IMR-90 (cell line): ENCODE measurements around the gene CCKAR. TPM values are rescaled to one million over a fixed set of nuclear protein-coding genes. Genes with fewer than 3 reads are reported as not detected.

ENCODE experiments used
- ATAC-seq: fragments of 200-7000 bp; cut with Tn5 transposase; 2 replicates; pipeline ENCODE4 v1.9.1; 2020; ENCODE audit warnings: low read depth, mild to moderate bottlenecking, moderate library complexity
- BruUV-seq: library from RNA; stranded (reverse); fragments of 400-500 nt; replicated peaks from 2 replicates; lab custom pipeline; 2021; lab: Mats Ljungman, UMichigan
- CTCF ChIA-PET: fragments of 300-600 bp; formaldehyde crosslinking; extraction: SDS; loops from one replicate; lab custom pipeline; 2021; ENCODE audit warnings: antibody characterized with exemption; lab: Yijun Ruan, JAX
- POLR2A ChIA-PET: fragments of 300-600 bp; sonication (Branson Sonifier 250); formaldehyde crosslinking; loops from one replicate; lab custom pipeline; 2022; ENCODE audit warnings: antibody characterized with exemption; ENCODE audit not compliant: unreplicated experiment; lab: Charles Lee
- DNase-seq: peaks from one replicate; pipeline ENCODE4 v3.0.0; 2013
- H2AFZ ChIP-seq: replicated peaks from 2 replicates; pipeline ENCODE3; 2013; ENCODE audit warnings: low read length, mild to moderate bottlenecking; ENCODE audit not compliant: poor library complexity
- H2AK5ac ChIP-seq: 2 replicates; pipeline ENCODE4 v1.6.1; 2013; ENCODE audit warnings: low read depth, low read length, inconsistent platforms
- H2AK9ac ChIP-seq: replicated peaks from 2 replicates; pipeline ENCODE3; 2013; ENCODE audit warnings: mild to moderate bottlenecking, low read depth, low read length, moderate library complexity; ENCODE audit not compliant: poor library complexity
- H2BK120ac ChIP-seq: 2 replicates; pipeline ENCODE4 v1.6.1; 2013; ENCODE audit warnings: low read depth, low read length, inconsistent platforms
- H2BK15ac ChIP-seq: 3 replicates; pipeline ENCODE4 v1.6.1; 2013; ENCODE audit warnings: low read depth, low read length, inconsistent platforms
- H2BK20ac ChIP-seq: 2 replicates; pipeline ENCODE4 v1.6.1; 2013; ENCODE audit warnings: low read depth, mild to moderate bottlenecking, inconsistent platforms, low read length, moderate library complexity
- H2BK5ac ChIP-seq: 2 replicates; pipeline ENCODE4 v1.6.1; 2013; ENCODE audit warnings: mild to moderate bottlenecking, low read depth, low read length, inconsistent platforms; ENCODE audit not compliant: poor library complexity, severe bottlenecking
- H3K14ac ChIP-seq: replicated peaks from 2 replicates; pipeline ENCODE4 v1.6.1; 2013; ENCODE audit warnings: low read depth, low read length, inconsistent platforms
- H3K18ac ChIP-seq: 2 replicates; pipeline ENCODE4 v1.6.1; 2013; ENCODE audit warnings: low read depth, low read length, control low read depth
- H3K23ac ChIP-seq: 2 replicates; pipeline ENCODE4 v1.6.1; 2013; ENCODE audit warnings: low read depth, low read length, inconsistent platforms
- H3K27ac ChIP-seq: 2 replicates; pipeline ENCODE4 v1.5.1; 2013; ENCODE audit warnings: mild to moderate bottlenecking, control low read depth, low read length; ENCODE audit not compliant: insufficient read depth
- H3K27me3 ChIP-seq: 2 replicates; pipeline ENCODE4 v1.6.1; 2013; ENCODE audit warnings: low read length; ENCODE audit not compliant: control insufficient read depth, insufficient read depth
- H3K36me3 ChIP-seq: 2 replicates; pipeline ENCODE4 v1.6.1; 2013; ENCODE audit warnings: low read length, mixed read lengths; ENCODE audit not compliant: control insufficient read depth, insufficient read depth
- H3K4ac ChIP-seq: 2 replicates; pipeline ENCODE4 v1.6.1; 2013; ENCODE audit warnings: low read depth, low read length, inconsistent platforms
- H3K4me1 ChIP-seq: 2 replicates; pipeline ENCODE4 v1.6.1; 2013; ENCODE audit warnings: low read length, mixed read lengths; ENCODE audit not compliant: control insufficient read depth, insufficient read depth
- H3K4me2 ChIP-seq: 2 replicates; pipeline ENCODE4 v1.6.1; 2013; ENCODE audit warnings: low read depth, mild to moderate bottlenecking, control low read depth, low read length, moderate library complexity
- H3K4me3 ChIP-seq: 2 replicates; pipeline ENCODE4 v1.5.1; 2013; ENCODE audit warnings: low read depth, mild to moderate bottlenecking, control low read depth, low read length, moderate library complexity; ENCODE audit not compliant: insufficient read depth
- H3K56ac ChIP-seq: 2 replicates; pipeline ENCODE4 v1.6.1; 2013; ENCODE audit warnings: low read length, inconsistent platforms; ENCODE audit not compliant: insufficient read depth; ENCODE audit errors: extremely low read depth
- H3K79me1 ChIP-seq, 2 experiments: 2 replicates each; pipeline ENCODE4 v1.6.1; 2013; ENCODE audit warnings: low read length in 2 of 2, inconsistent platforms in 1 of 2, low read depth in 1 of 2
- H3K9ac ChIP-seq: 2 replicates; pipeline ENCODE4 v1.6.1; 2013; ENCODE audit warnings: low read depth, low read length, control low read depth
- H3K9me1 ChIP-seq: 2 replicates; pipeline ENCODE4 v1.6.1; 2013; ENCODE audit warnings: low read length, inconsistent platforms; ENCODE audit not compliant: insufficient read depth
- H3K9me3 ChIP-seq: 2 replicates; pipeline ENCODE4 v1.6.1; 2013; ENCODE audit warnings: low read length; ENCODE audit not compliant: control insufficient read depth, insufficient read depth
- H4K20me1 ChIP-seq: 2 replicates; pipeline ENCODE4 v1.6.1; 2013; ENCODE audit warnings: low read length, inconsistent platforms; ENCODE audit not compliant: insufficient read depth
- H4K5ac ChIP-seq: 2 replicates; pipeline ENCODE4 v1.6.1; 2013; ENCODE audit warnings: mild to moderate bottlenecking, low read depth, low read length, control low read depth
- H4K8ac ChIP-seq, 2 experiments: 2 replicates each; pipeline ENCODE4 v1.6.1; 2013; ENCODE audit warnings: low read depth in 2 of 2, low read length in 2 of 2, control low read depth in 1 of 2, inconsistent platforms in 1 of 2
- H4K91ac ChIP-seq: 2 replicates; pipeline ENCODE4 v1.6.1; 2013; ENCODE audit warnings: low read depth, low read length, inconsistent platforms; ENCODE audit not compliant: insufficient read depth
- BHLHE40 ChIP-seq: fragments of 150-350 bp; IDR thresholded peaks from 2 replicates; pipeline ENCODE4 v1.6.1; 2016; ENCODE audit warnings: mild to moderate bottlenecking, low read depth, low read length
- CEBPB ChIP-seq: IDR thresholded peaks from 2 replicates; pipeline ENCODE4 v1.6.1; 2012; ENCODE audit warnings: low read depth, low read length, improper control_type of control experiment
- MAFK ChIP-seq: IDR thresholded peaks from 2 replicates; pipeline ENCODE4 v1.6.1; 2012; ENCODE audit warnings: low read depth, low read length, improper control_type of control experiment
- MAZ ChIP-seq: IDR thresholded peaks from 2 replicates; pipeline ENCODE4 v1.6.1; 2012; ENCODE audit warnings: low read depth, mild to moderate bottlenecking, low read length, improper control_type of control experiment, moderate library complexity, borderline replicate concordance
- MXI1 ChIP-seq: IDR thresholded peaks from 2 replicates; pipeline ENCODE4 v1.6.1; 2012; ENCODE audit warnings: low read depth, mild to moderate bottlenecking, low read length, moderate library complexity, borderline replicate concordance
- NFE2L2 ChIP-seq: fragments of 150-350 bp; IDR thresholded peaks from 2 replicates; pipeline ENCODE4 v1.6.1; 2016; ENCODE audit warnings: low read depth, mild to moderate bottlenecking, low read length
- POLR2A ChIP-seq: IDR thresholded peaks from 2 replicates; pipeline ENCODE4 v1.6.1; 2012; ENCODE audit warnings: mild to moderate bottlenecking, low read depth, low read length
- RAD21 ChIP-seq: IDR thresholded peaks from 2 replicates; pipeline ENCODE4 v1.6.1; 2012; ENCODE audit warnings: low read length, improper control_type of control experiment
- RCOR1 ChIP-seq: IDR thresholded peaks from 2 replicates; pipeline ENCODE4 v1.6.1; 2012; ENCODE audit warnings: mild to moderate bottlenecking, low read length, improper control_type of control experiment; ENCODE audit not compliant: insufficient replicate concordance
- RFX5 ChIP-seq: IDR thresholded peaks from 2 replicates; pipeline ENCODE4 v1.8.0; 2012; ENCODE audit warnings: low read depth, mild to moderate bottlenecking, low read length, moderate library complexity
- SMC3 ChIP-seq: fragments of 150-350 bp; IDR thresholded peaks from 2 replicates; pipeline ENCODE4 v1.6.1; 2016; ENCODE audit warnings: low read depth, mild to moderate bottlenecking, antibody characterized with exemption, low read length, moderate library complexity
- WGBS, 2 experiments: methylation state at CpG; one replicate each; pipeline versions ENCODE4 v1.1.5 to v1.1.7; 2013; ENCODE audit warnings: missing lambda C conversion rate in 2 of 2; ENCODE audit not compliant: insufficient read length in 1 of 2; ENCODE audit errors: extremely low coverage in 2 of 2; 5-methylcytosine and 5-hydroxymethylcytosine counted together
- dilution Hi-C: fragments of 300-500 bp; cut with HindIII; formaldehyde crosslinking; loops from one replicate; pipeline ENCODE4 v1.14.3; 2018; ENCODE audit warnings: low sequenced_read_pairs; ENCODE audit not compliant: unreplicated experiment
- in situ Hi-C: fragments of 300-500 bp; cut with MboI; formaldehyde crosslinking; loops from 3 replicates; pipeline ENCODE4 v1.14.3; 2019; ENCODE audit warnings: low sequenced_read_pairs, inconsistent platforms, mixed read lengths
- intact Hi-C: fragments of 100-400 bp; cut with micrococcal nuclease; formaldehyde crosslinking; loops from 2 replicates; pipeline ENCODE4 v1.10.0; 2022
- polyA plus RNA-seq, 3 experiments: library from polyadenylated mRNA; depleted of rRNA; stranded (reverse); fragments of >200 nt; gene quantifications; 2 replicates each; pipeline ENCODE4 v1.2.3, GENCODE V29; 2012; ENCODE audit warnings: low replicate concordance in 1 of 3
- total RNA-seq: library from RNA; depleted of rRNA; stranded (reverse); fragments of >200 nt; gene quantifications from 2 replicates; pipeline ENCODE4 v1.2.3, GENCODE V29; 2012
- TF ChIP-seq, protein P1 (sequence below): fragments of 150-350 bp; IDR thresholded peaks from 2 replicates; pipeline ENCODE4 v1.6.1; 2016; ENCODE audit warnings: low read depth, mild to moderate bottlenecking, low read length, moderate library complexity, borderline replicate concordance
- TF ChIP-seq, protein P2 (sequence below): conservative IDR thresholded peaks from 2 replicates; pipeline ENCODE4 v1.5.1; 2012; ENCODE audit warnings: mild to moderate bottlenecking, low read depth, low read length, improper control_type of control experiment

CCKAR gene
- total and polyA plus RNA-seq, 2 of the 4 experiments (the other 2 are of a cell fraction), result not detected

DNA sequence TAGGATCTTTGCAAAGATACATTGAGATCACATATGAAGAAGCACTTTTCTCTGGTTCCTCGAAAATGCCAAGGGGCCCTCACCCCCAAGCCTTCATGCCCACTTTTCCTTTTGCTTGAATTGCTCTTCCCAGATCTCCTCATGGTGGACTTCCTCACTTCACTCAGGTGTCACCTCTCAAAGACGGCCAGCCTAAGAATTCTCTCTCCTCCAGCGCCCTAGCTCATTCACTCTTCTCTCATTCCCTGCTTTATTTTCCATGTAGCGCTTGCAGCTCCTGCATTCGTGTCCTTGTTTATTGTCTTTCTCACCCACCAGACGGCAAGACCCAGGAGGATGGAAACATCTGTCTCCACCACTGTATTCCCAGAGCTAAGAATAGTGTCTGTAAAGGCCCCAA is 32.9 kb downstream of the CCKAR start (continued):
- TF ChIP-seq RFX5 (no peak), RAD21 (no peak), MAZ (no peak), MXI1 (no peak)
- TF ChIP-seq, protein P1, sequence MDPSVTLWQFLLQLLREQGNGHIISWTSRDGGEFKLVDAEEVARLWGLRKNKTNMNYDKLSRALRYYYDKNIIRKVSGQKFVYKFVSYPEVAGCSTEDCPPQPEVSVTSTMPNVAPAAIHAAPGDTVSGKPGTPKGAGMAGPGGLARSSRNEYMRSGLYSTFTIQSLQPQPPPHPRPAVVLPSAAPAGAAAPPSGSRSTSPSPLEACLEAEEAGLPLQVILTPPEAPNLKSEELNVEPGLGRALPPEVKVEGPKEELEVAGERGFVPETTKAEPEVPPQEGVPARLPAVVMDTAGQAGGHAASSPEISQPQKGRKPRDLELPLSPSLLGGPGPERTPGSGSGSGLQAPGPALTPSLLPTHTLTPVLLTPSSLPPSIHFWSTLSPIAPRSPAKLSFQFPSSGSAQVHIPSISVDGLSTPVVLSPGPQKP, result no peak

- Histone ChIP-seq H3K27ac (no peak overlapping the region), H2BK5ac (no peak overlapping the region), H2AK9ac (no peak overlapping the region), H4K5ac (no peak overlapping the region), H3K9me3 (peaks cover 8% of the 10 kb centered on the region), H3K36me3 (no peaks in the 10 kb centered on the region), H3K56ac (no peak overlapping the region), H3K9me1 (peaks cover 12% of the 10 kb centered on the region), H2AK5ac (no peak overlapping the region), H3K4me2 (no peak overlapping the region), H3K79me1 (no peaks in the 10 kb centered on the region), H4K8ac (no peak overlapping the region), H2BK120ac (no peak overlapping the region), H3K18ac (no peak overlapping the region), H2BK20ac (no peak overlapping the region), H3K4me1 (peaks cover 19% of the 10 kb centered on the region), H2AFZ (no peak overlapping the region), H3K14ac (no peak overlapping the region), H3K23ac (no peak overlapping the region), H3K27me3 (0 out of 2 replicates have a peak, but pooled peaks cover 3% of the 10 kb centered on the region), H3K4ac (no peak overlapping the region), H2BK15ac (no peak overlapping the region), H3K9ac (no peak overlapping the region), H3K4me3 (no peak overlapping the region), H4K91ac (no peak overlapping the region), H4K20me1 (no peaks in the 10 kb centered on the region; the same call in 1 of the 2 replicates)
- WGBS, 2 experiments, result no CpG with 5 or more reads among the region's 2 CpGs
- dilution Hi-C loops (no loop called here), intact Hi-C loops (no loop called here), in situ Hi-C loops (loop anchor here (10.0 to 25.0 kb wide), 2 partner anchors 269 to 557 kb away; no protein-coding TSS in a partner anchor)
- no peak for DNase-seq
- no TSS peak for BruUV-seq
- no peak for ATAC-seq
- ChIA-PET CTCF (interaction anchor here (0.6 kb wide), 1 partner anchor 549 kb away, joined by 3 read pairs; no protein-coding TSS in a partner anchor), POLR2A (no interaction called here)
- no peak for TF ChIP-seq MAZ
- TF ChIP-seq RAD21, result no peak
- no peak for TF ChIP-seq BHLHE40
- no peak for TF ChIP-seq POLR2A
- no peak for TF ChIP-seq NFE2L2
- TF ChIP-seq, protein P1, result no peak
- no peak for TF ChIP-seq RCOR1
- no peak for TF ChIP-seq RFX5
- TF ChIP-seq, protein P2, sequence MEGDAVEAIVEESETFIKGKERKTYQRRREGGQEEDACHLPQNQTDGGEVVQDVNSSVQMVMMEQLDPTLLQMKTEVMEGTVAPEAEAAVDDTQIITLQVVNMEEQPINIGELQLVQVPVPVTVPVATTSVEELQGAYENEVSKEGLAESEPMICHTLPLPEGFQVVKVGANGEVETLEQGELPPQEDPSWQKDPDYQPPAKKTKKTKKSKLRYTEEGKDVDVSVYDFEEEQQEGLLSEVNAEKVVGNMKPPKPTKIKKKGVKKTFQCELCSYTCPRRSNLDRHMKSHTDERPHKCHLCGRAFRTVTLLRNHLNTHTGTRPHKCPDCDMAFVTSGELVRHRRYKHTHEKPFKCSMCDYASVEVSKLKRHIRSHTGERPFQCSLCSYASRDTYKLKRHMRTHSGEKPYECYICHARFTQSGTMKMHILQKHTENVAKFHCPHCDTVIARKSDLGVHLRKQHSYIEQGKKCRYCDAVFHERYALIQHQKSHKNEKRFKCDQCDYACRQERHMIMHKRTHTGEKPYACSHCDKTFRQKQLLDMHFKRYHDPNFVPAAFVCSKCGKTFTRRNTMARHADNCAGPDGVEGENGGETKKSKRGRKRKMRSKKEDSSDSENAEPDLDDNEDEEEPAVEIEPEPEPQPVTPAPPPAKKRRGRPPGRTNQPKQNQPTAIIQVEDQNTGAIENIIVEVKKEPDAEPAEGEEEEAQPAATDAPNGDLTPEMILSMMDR, result no peak
- TF ChIP-seq MAFK, result no peak
- TF ChIP-seq CEBPB, result no peak
- TF ChIP-seq SMC3, result no peak
Measured at GRCh38 chr4:26455571-26455970, 34.7 kb downstream of the CCKAR start.
